ENCODE results near the gene CRISPLD2. TPM values are rescaled to one million over a fixed set of nuclear protein-coding genes. Genes with fewer than 3 reads are reported as not detected.
"Not testable (repeated sequence)": the region's sequence is repeated elsewhere in the genome, so short reads cannot be mapped to it uniquely, and the experiment has no call there.

CRISPLD2 gene
- total RNA-seq, 1 donor from 2014 or later: 0.13 TPM

GRCh38 chr16:84856203-84856581 is 36.4 kb downstream of the CRISPLD2 start:
- DNase-seq (ENCODE audit: low read depth, low spot score): not testable (repeated sequence)

- DNase-seq (ENCODE audit: low read depth, low spot score): not testable (repeated sequence)
These were observed 37.0 kb downstream of the CRISPLD2 start for GRCh38 chr16:84856811-84857210.

- DNase-seq (ENCODE audit: low read depth, low spot score): no peak
These were observed 39.9 kb downstream of the CRISPLD2 start for GRCh38 chr16:84859681-84860080.

- no peak for DNase-seq (ENCODE audit: low read depth, low spot score)
These were observed 40.6 kb downstream of the CRISPLD2 start for GRCh38 chr16:84860383-84860782.

GRCh38 chr16:84861671-84862070 is 41.9 kb downstream of the CRISPLD2 start:
- no peak for DNase-seq (ENCODE audit: low read depth, low spot score)

- no peak for DNase-seq (ENCODE audit: low read depth, low spot score)
These were observed 43.2 kb downstream of the CRISPLD2 start for GRCh38 chr16:84862804-84863480.

GRCh38 chr16:84863481-84863814 is 43.7 kb downstream of the CRISPLD2 start:
- DNase-seq (ENCODE audit: low read depth, low spot score): no peak

- no peak for DNase-seq (ENCODE audit: low read depth, low spot score)
These were observed 44.7 kb downstream of the CRISPLD2 start for GRCh38 chr16:84864326-84864955.

GRCh38 chr16:84867696-84868095 is 47.9 kb downstream of the CRISPLD2 start:
- DNase-seq (ENCODE audit: low read depth, low spot score): no peak

GRCh38 chr16:84868328-84868727 is 48.5 kb downstream of the CRISPLD2 start:
- DNase-seq (ENCODE audit: low read depth, low spot score): no peak

GRCh38 chr16:84868829-84869472 is 49.2 kb downstream of the CRISPLD2 start:
- DNase-seq (ENCODE audit: low read depth, low spot score): no peak

GRCh38 chr16:84869473-84869845 is 49.7 kb downstream of the CRISPLD2 start:
- no peak for DNase-seq (ENCODE audit: low read depth, low spot score)

- DNase-seq (ENCODE audit: low read depth, low spot score): not testable (repeated sequence)
These were observed 53.2 kb downstream of the CRISPLD2 start for GRCh38 chr16:84872971-84873370.

- DNase-seq (ENCODE audit: low read depth, low spot score): no peak
These were observed 54.2 kb downstream of the CRISPLD2 start for GRCh38 chr16:84874004-84874435.

GRCh38 chr16:84874553-84874952 is 54.8 kb downstream of the CRISPLD2 start:
- no peak for DNase-seq (ENCODE audit: low read depth, low spot score)

GRCh38 chr16:84874983-84875382 is 55.2 kb downstream of the CRISPLD2 start:
- no peak for DNase-seq (ENCODE audit: low read depth, low spot score)

- no peak for DNase-seq (ENCODE audit: low read depth, low spot score)
These were observed 56.1 kb downstream of the CRISPLD2 start for GRCh38 chr16:84875846-84876245.

GRCh38 chr16:84876873-84877606 is 57.3 kb downstream of the CRISPLD2 start:
- no peak for DNase-seq (ENCODE audit: low read depth, low spot score)

- DNase-seq (ENCODE audit: low read depth, low spot score): no peak
These were observed 59.0 kb downstream of the CRISPLD2 start for GRCh38 chr16:84878770-84879169.

GRCh38 chr16:84879569-84880487 is 60.0 kb downstream of the CRISPLD2 start:
- no peak for DNase-seq (ENCODE audit: low read depth, low spot score)
